Measurements from ENCODE around the gene LGALSL. TPM values are rescaled to one million over a fixed set of nuclear protein-coding genes. Genes with fewer than 3 reads are reported as not detected.

Gene LGALSL
- total RNA-seq, result 3.1 and 4.8 TPM in 2 replicates

GRCh38 chr2:64453770-64454385 lies at the start of gene LGALSL:
Gene LGALSL, plus strand, starts transcription at chr2:64454162. Its CDS starts 384 bp downstream, at chr2:64454546.

Other genes starting within 250 kb of the LGALSL start
- 34.4 and 35.6 TPM in 2 replicates for gene AFTPH, start 70.2 kb downstream of the LGALSL start, total RNA-seq
- 9.8 and 20.7 TPM in 2 replicates for gene SERTAD2, start 199.8 kb downstream of the LGALSL start, total RNA-seq

Data from smooth muscle cell of the umbilical artery (primary cell).